MM.1S (cell line): ENCODE results near the gene FDX2.
"Not testable (repeated sequence)": the region's sequence is repeated elsewhere in the genome, so short reads cannot be mapped to it uniquely, and the experiment has no call there.

Experiments
- DNase-seq: peaks from one replicate; pipeline ENCODE4 v3.0.0-alpha.2; 2015
- H2AFZ ChIP-seq: fragments of 300-600 bp; sonication (generic); 2 replicates; pipeline ENCODE4 v1.6.0; 2016; ENCODE audit warnings: antibody characterized with exemption, low read length
- H3F3A ChIP-seq: fragments of 300-600 bp; sonication (generic); 2 replicates; pipeline ENCODE4 v1.6.1; 2016; ENCODE audit warnings: mild to moderate bottlenecking, antibody characterized with exemption, low read length, moderate library complexity, mixed read lengths; ENCODE audit not compliant: insufficient read depth
- H3K27ac ChIP-seq: fragments of 300-600 bp; sonication (generic); 2 replicates; pipeline ENCODE4 v1.5.1; 2016; ENCODE audit warnings: mild to moderate bottlenecking, low read length
- H3K27me3 ChIP-seq: fragments of 300-600 bp; sonication (generic); replicated peaks from 2 replicates; pipeline ENCODE4 v1.6.0; 2016; ENCODE audit warnings: low read length; ENCODE audit not compliant: insufficient read depth
- H3K36me3 ChIP-seq: fragments of 300-600 bp; sonication (generic); replicated peaks from 2 replicates; pipeline ENCODE4 v1.6.1; 2016; ENCODE audit warnings: mild to moderate bottlenecking, low read length, mixed read lengths; ENCODE audit not compliant: insufficient read depth
- H3K4me1 ChIP-seq: fragments of 300-600 bp; sonication (generic); 2 replicates; pipeline ENCODE4 v1.6.1; 2016; ENCODE audit warnings: low read length, mixed read lengths
- H3K4me2 ChIP-seq: fragments of 300-600 bp; sonication (generic); 2 replicates; pipeline ENCODE4 v1.6.0; 2016; ENCODE audit warnings: low read depth, low read length
- H3K4me3 ChIP-seq: fragments of 300-600 bp; sonication (generic); 2 replicates; pipeline ENCODE4 v1.5.1; 2016; ENCODE audit warnings: low read length, mixed read lengths
- H3K79me2 ChIP-seq: fragments of 300-600 bp; sonication (generic); 2 replicates; pipeline ENCODE4 v1.6.1; 2016; ENCODE audit warnings: mixed run types, low read length, mixed read lengths
- H3K9ac ChIP-seq: fragments of 300-600 bp; sonication (generic); 2 replicates; pipeline ENCODE4 v1.6.1; 2016; ENCODE audit warnings: low read length, mixed read lengths
- H3K9me2 ChIP-seq: fragments of 300-600 bp; sonication (generic); replicated peaks from 2 replicates; pipeline ENCODE4 v1.6.1; 2016; ENCODE audit warnings: mild to moderate bottlenecking, low read length, mixed read lengths; ENCODE audit not compliant: insufficient read depth
- H3K9me3 ChIP-seq: fragments of 300-600 bp; sonication (generic); replicated peaks from 2 replicates; pipeline ENCODE4 v1.6.1; 2016; ENCODE audit warnings: mild to moderate bottlenecking, low read length, mixed read lengths; ENCODE audit not compliant: insufficient read depth
- H4K20me1 ChIP-seq: fragments of 300-600 bp; sonication (generic); 2 replicates; pipeline ENCODE4 v1.6.1; 2016; ENCODE audit warnings: mild to moderate bottlenecking, low read length, moderate library complexity, mixed read lengths; ENCODE audit not compliant: insufficient read depth
- CTCF ChIP-seq: fragments of 300-600 bp; sonication (generic); IDR thresholded peaks from 2 replicates; pipeline ENCODE4 v1.5.1; 2016; ENCODE audit warnings: antibody characterized with exemption, low read length, mixed read lengths
- EZH2 ChIP-seq: fragments of 300-600 bp; sonication (generic); optimal IDR thresholded peaks from 2 replicates; pipeline ENCODE3; 2017; ENCODE audit warnings: low read depth, mild to moderate bottlenecking, antibody characterized with exemption, low read length, mixed read lengths
- EZH2phosphoT487 ChIP-seq: fragments of 300-600 bp; sonication (generic); IDR thresholded peaks from 2 replicates; pipeline ENCODE4 v1.6.1; 2018; ENCODE audit warnings: antibody characterized with exemption, low read length

Gene FDX2

GRCh38 chr19:10339380-10339960 is 23.7 kb upstream of the FDX2 start, which contains the start of gene ICAM3:
ICAM3 (minus strand) TSS chr19:10339624; CDS start chr19:10339614, 10 bp downstream.
- DNase-seq = peak; percentile 59
- Histone ChIP-seq H3K9ac (peak within 1 kb of the TSS; percentile 68), H3K4me2 (peak within 1 kb of the TSS; percentile 92), H3K4me1 (peaks cover 12% of the 10 kb centered on the region; the same call in 1 of the 2 replicates), H3K4me3 (peak within 1 kb of the TSS; percentile 77), H3K36me3 (no peaks in the 10 kb centered on the region), H3K79me2 (peaks cover 23% of the 10 kb centered on the region), H3K27ac (no peak within 1 kb of the TSS), H2AFZ (peak within 1 kb of the TSS; percentile 97), H3K9me3 (no peaks in the 10 kb centered on the region), H4K20me1 (no peaks in the 10 kb centered on the region), H3F3A (no peaks in the 10 kb centered on the region), H3K27me3 (no peaks in the 10 kb centered on the region), H3K9me2 (no peaks in the 10 kb centered on the region)
- TF ChIP-seq EZH2phosphoT487 (no peak), CTCF (no peak), EZH2 (no peak)

GRCh38 chr19:10338940-10339339 is 23.1 kb upstream of the FDX2 start:
- Histone ChIP-seq H3K9ac (peak overlapping the region; percentile 68), H3K27me3 (no peaks in the 10 kb centered on the region), H2AFZ (peak overlapping the region; percentile 97), H3K9me2 (no peaks in the 10 kb centered on the region), H4K20me1 (no peaks in the 10 kb centered on the region), H3K36me3 (no peaks in the 10 kb centered on the region), H3K9me3 (no peaks in the 10 kb centered on the region), H3K4me3 (peak overlapping the region; percentile 77), H3K27ac (no peak overlapping the region), H3F3A (no peaks in the 10 kb centered on the region), H3K4me2 (peak overlapping the region; percentile 92), H3K79me2 (peaks cover 29% of the 10 kb centered on the region), H3K4me1 (peaks cover 15% of the 10 kb centered on the region; the same call in 1 of the 2 replicates)
- TF ChIP-seq EZH2 (no peak), CTCF (no peak)
- no peak for DNase-seq

GRCh38 chr19:10336725-10337124 is 20.9 kb upstream of the FDX2 start:
- not testable (repeated sequence) for H3K27me3 ChIP-seq, H2AFZ ChIP-seq, H3K4me3 ChIP-seq, H3K36me3 ChIP-seq, H4K20me1 ChIP-seq, H3F3A ChIP-seq, H3K9me2 ChIP-seq, H3K27ac ChIP-seq, H3K9ac ChIP-seq, H3K9me3 ChIP-seq, DNase-seq, H3K4me2 ChIP-seq
- peaks cover 15% of the 10 kb centered on the region; the same call in 1 of the 2 replicates for H3K4me1 ChIP-seq
- H3K79me2 ChIP-seq = peaks cover 48% of the 10 kb centered on the region

- H3K79me2 ChIP-seq = peaks cover 59% of the 10 kb centered on the region
- H2AFZ ChIP-seq = no peak overlapping the region
- no peaks in the 10 kb centered on the region for H3K36me3 ChIP-seq
- peaks cover 15% of the 10 kb centered on the region; the same call in 1 of the 2 replicates for H3K4me1 ChIP-seq
- no peak overlapping the region for H3K27ac ChIP-seq
- H3K9me2 ChIP-seq = no peaks in the 10 kb centered on the region
- no peak overlapping the region for H3K4me3 ChIP-seq
- no peaks in the 10 kb centered on the region for H4K20me1 ChIP-seq
- H3K9ac ChIP-seq = no peak overlapping the region
- H3K9me3 ChIP-seq = no peaks in the 10 kb centered on the region
- H3K4me2 ChIP-seq = no peak overlapping the region
- TF ChIP-seq EZH2 = no peak
- no peak for TF ChIP-seq EZH2phosphoT487
- no peak for TF ChIP-seq CTCF
- no peak for DNase-seq
- H3F3A ChIP-seq = no peaks in the 10 kb centered on the region
- no peaks in the 10 kb centered on the region for H3K27me3 ChIP-seq
These were observed 19.7 kb upstream of the FDX2 start for GRCh38 chr19:10335352-10335985.
